Parathyroid adenoma (tissue), 2 donors: ENCODE measurements around the gene CEP55.

Experiments used
- H2AFZ ChIP-seq: fragments of 300-600 bp; sonication (generic); one replicate; pipeline ENCODE4 v1.7.0; 2017; ENCODE audit warnings: antibody characterized with exemption, mild to moderate bottlenecking
- H3K27ac ChIP-seq: fragments of 300-600 bp; sonication (generic); one replicate; pipeline ENCODE4 v1.7.0; 2017
- H3K27me3 ChIP-seq: fragments of 300-600 bp; sonication (generic); one replicate; pipeline ENCODE4 v1.7.0; 2017; ENCODE audit warnings: low read length; ENCODE audit not compliant: control insufficient read depth, insufficient read depth
- H3K36me3 ChIP-seq: fragments of 300-600 bp; sonication (generic); one replicate; pipeline ENCODE4 v1.7.0; 2017; ENCODE audit warnings: low read length; ENCODE audit not compliant: control insufficient read depth, insufficient read depth
- H3K4me1 ChIP-seq: fragments of 300-600 bp; sonication (generic); one replicate; pipeline ENCODE4 v1.7.0; 2017; ENCODE audit warnings: control low read depth
- H3K4me2 ChIP-seq: fragments of 300-600 bp; sonication (generic); one replicate; pipeline ENCODE4 v1.7.0; 2017; ENCODE audit warnings: low read length
- H3K4me3 ChIP-seq: fragments of 300-600 bp; sonication (generic); one replicate; pipeline ENCODE4 v1.7.0; 2017; ENCODE audit warnings: low read depth, low read length
- H3K79me2 ChIP-seq: fragments of 300-600 bp; sonication (generic); one replicate; pipeline ENCODE4 v1.7.0; 2017; ENCODE audit warnings: control low read depth
- H3K9ac ChIP-seq: fragments of 300-600 bp; sonication (generic); one replicate; pipeline ENCODE4 v1.7.0; 2017; ENCODE audit warnings: mild to moderate bottlenecking
- H3K9me3 ChIP-seq: fragments of 300-600 bp; sonication (generic); one replicate; pipeline ENCODE4 v1.7.0; 2017; ENCODE audit warnings: low read length; ENCODE audit not compliant: control insufficient read depth
- TF ChIP-seq, protein P1 (sequence below): fragments of 300-600 bp; sonication (generic); IDR thresholded peaks from one replicate; pipeline ENCODE4 v1.7.0; 2017; ENCODE audit warnings: antibody characterized with exemption, mild to moderate bottlenecking
- donor health status: primary hyperparathyroidism.

CEP55 gene

DNA sequence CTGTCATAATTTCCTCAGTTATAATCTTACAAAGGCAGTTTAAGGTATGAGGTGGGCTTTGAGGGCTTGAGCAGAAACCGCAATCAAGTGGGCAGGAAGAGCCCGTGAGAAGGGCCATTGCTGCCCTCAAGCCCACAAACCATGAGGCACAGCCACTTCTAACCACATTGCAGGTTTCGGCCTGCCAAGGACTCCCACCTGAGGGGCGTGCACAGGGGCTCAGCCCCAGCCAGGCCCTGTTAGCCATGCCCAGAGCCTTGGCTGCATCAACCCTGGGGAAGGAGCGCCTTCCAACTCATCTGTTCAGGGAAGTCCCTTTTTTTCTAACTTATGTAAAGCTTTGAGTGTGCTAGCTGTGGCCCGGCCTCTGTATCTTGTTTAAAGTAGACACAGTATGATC, 64.1 kb downstream of the CEP55 start:
- Histone ChIP-seq H2AFZ (no peak overlapping the region), H3K4me2 (no peak overlapping the region), H3K27me3 (no peaks in the 10 kb centered on the region), H3K79me2 (no peaks in the 10 kb centered on the region), H3K27ac (no peak overlapping the region), H3K9ac (no peak overlapping the region), H3K4me1 (no peaks in the 10 kb centered on the region), H3K36me3 (no peaks in the 10 kb centered on the region), H3K9me3 (no peaks in the 10 kb centered on the region), H3K4me3 (no peak overlapping the region)
- TF ChIP-seq, protein P1, sequence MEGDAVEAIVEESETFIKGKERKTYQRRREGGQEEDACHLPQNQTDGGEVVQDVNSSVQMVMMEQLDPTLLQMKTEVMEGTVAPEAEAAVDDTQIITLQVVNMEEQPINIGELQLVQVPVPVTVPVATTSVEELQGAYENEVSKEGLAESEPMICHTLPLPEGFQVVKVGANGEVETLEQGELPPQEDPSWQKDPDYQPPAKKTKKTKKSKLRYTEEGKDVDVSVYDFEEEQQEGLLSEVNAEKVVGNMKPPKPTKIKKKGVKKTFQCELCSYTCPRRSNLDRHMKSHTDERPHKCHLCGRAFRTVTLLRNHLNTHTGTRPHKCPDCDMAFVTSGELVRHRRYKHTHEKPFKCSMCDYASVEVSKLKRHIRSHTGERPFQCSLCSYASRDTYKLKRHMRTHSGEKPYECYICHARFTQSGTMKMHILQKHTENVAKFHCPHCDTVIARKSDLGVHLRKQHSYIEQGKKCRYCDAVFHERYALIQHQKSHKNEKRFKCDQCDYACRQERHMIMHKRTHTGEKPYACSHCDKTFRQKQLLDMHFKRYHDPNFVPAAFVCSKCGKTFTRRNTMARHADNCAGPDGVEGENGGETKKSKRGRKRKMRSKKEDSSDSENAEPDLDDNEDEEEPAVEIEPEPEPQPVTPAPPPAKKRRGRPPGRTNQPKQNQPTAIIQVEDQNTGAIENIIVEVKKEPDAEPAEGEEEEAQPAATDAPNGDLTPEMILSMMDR = no peak

DNA sequence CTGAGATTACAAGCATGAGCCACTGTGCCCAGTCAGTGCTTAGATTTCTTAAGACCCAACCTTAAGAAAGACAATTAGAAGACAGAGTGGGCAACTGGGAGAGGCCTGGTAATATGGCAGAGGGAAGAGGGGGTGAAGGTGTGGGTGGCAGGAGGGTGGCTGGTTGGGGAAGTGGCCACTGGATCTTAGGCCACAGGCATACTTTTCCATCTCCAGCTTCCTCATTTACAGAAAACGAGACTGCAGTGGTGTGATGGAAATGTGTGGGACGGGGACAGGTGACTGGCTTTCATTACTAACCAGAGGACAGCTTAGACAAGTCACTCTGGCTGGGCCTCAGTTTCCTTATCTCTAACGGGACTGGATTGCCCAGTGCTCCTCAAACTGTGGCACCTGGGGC, 69.0 kb downstream of the CEP55 start:
- TF ChIP-seq, protein P1 = no peak
- no peak overlapping the region for H2AFZ ChIP-seq
- no peaks in the 10 kb centered on the region for H3K36me3 ChIP-seq
- no peaks in the 10 kb centered on the region for H3K4me1 ChIP-seq
- H3K4me3 ChIP-seq = no peak overlapping the region
- no peak overlapping the region for H3K9ac ChIP-seq
- H3K9me3 ChIP-seq = no peaks in the 10 kb centered on the region
- H3K4me2 ChIP-seq = no peak overlapping the region
- H3K27ac ChIP-seq = no peak overlapping the region
- no peaks in the 10 kb centered on the region for H3K27me3 ChIP-seq
- no peaks in the 10 kb centered on the region for H3K79me2 ChIP-seq

DNA sequence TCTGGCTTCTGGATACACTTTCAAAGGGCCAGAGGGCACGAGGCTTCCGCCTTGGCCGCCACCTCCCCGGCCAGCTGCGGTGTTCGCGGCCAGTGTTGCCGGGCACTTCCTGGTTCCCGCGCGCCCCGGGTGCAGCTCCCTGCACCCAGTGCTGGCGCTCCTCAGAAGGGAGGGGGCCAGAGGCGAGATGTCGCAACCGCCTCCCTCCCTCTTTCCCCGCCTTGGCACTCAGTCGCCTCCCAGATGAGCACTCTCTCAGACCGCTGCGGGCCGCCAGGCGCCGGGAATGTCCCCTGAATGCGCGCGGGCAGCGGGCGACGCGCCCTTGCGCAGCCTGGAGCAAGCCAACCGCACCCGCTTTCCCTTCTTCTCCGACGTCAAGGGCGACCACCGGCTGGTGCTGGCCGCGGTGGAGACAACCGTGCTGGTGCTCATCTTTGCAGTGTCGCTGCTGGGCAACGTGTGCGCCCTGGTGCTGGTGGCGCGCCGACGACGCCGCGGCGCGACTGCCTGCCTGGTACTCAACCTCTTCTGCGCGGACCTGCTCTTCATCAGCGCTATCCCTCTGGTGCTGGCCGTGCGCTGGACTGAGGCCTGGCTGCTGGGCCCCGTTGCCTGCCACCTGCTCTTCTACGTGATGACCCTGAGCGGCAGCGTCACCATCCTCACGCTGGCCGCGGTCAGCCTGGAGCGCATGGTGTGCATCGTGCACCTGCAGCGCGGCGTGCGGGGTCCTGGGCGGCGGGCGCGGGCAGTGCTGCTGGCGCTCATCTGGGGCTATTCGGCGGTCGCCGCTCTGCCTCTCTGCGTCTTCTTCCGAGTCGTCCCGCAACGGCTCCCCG, 70.2 kb downstream of the CEP55 start, which contains the start of gene FFAR4:
Gene FFAR4, plus strand, starts transcription at position 231 of the 842 bp plus-strand sequence. Its CDS starts 56 bp downstream, at position 287.
- no peak within 1 kb of the TSS for H3K4me3 ChIP-seq
- no peak within 1 kb of the TSS for H3K27ac ChIP-seq
- no peaks in the 10 kb centered on the region for H3K27me3 ChIP-seq
- no peak within 1 kb of the TSS for H3K4me2 ChIP-seq
- no peaks in the 10 kb centered on the region for H3K36me3 ChIP-seq
- H3K4me1 ChIP-seq = no peaks in the 10 kb centered on the region
- H3K9ac ChIP-seq = no peak within 1 kb of the TSS
- peak within 1 kb of the TSS; percentile 28 for H2AFZ ChIP-seq
- TF ChIP-seq, protein P1 = no peak
- no peaks in the 10 kb centered on the region for H3K79me2 ChIP-seq
- H3K9me3 ChIP-seq = no peaks in the 10 kb centered on the region

DNA sequence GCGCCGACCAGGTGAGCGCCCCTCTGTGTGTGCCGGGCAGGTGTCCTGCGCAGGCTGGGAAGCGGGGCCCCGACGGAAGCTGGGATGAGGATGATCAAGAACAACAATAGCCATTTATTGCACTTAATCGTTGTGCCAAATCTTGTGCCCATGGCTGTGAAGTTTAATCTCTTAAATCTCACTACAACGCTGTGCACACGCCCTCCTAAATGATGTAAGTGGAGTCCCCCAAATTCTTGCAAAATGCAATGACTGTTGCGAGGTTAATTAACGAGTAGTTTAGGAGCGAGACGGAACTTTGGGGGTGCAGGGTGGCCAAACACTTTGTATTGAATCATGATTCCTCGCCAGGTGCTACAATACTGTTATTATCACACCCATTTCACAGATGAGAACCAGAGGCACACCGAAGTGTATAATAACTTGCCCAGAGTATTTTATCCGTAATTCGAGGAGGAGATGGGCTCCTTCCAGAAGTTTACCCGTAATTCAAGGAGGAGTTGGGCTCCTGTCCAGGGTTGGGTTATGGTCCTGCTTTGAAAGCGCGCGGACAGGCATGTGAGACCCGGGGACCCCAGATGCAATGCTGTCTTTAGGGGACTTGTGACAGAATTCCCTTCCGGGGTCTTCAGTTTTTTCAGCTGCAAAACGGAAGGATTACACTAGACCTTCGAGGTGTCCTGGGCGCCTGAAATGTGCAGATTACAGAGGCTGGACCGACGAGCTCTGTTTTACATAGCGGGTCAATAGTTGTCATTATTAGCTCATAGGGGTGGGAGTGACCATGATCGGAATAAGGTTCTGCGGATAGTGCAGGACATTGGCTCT, 71.1 kb downstream of the CEP55 start:
- TF ChIP-seq, protein P1 = no peak

More for the DNA sequence above, 71.1 kb downstream of the CEP55 start:
- Histone ChIP-seq H3K27ac (no peak overlapping the region), H3K4me1 (no peaks in the 10 kb centered on the region), H3K4me2 (peak overlapping the region; percentile 22), H3K9me3 (no peaks in the 10 kb centered on the region), H3K36me3 (no peaks in the 10 kb centered on the region), H2AFZ (no peak overlapping the region), H3K4me3 (no peak overlapping the region), H3K79me2 (no peaks in the 10 kb centered on the region), H3K9ac (no peak overlapping the region), H3K27me3 (no peaks in the 10 kb centered on the region)
